Measurements from ENCODE around the gene ZNF618. TPM values are rescaled to one million over a fixed set of nuclear protein-coding genes. Genes with fewer than 3 reads are reported as not detected.

ZNF618 gene
- polyA plus RNA-seq, 3 donors: 0.53 to 1.9 (median 0.78) TPM

GRCh38 chr9:113915817-113916434 is 39.8 kb downstream of the ZNF618 start:
- Mint-ChIP-seq H3K27me3 (ENCODE audit: low read depth in 3 of 3) (no peaks in the 10 kb centered on the region), H3K36me3 (peaks cover 2 to 4% of the 10 kb centered on the region in 2 donors), H3K27ac (no peak overlapping the region), H3K4me3 (no peak overlapping the region), H3K9me3 (no peaks in the 10 kb centered on the region), H3K4me1 (no peaks in the 10 kb centered on the region)
- no peaks in the 10 kb centered on the region for H3K4me1 ChIP-seq (ENCODE audit: control insufficient read depth in 1 of 2, insufficient read depth in 2 of 2, low read length in 2 of 2)
- no peaks in the 10 kb centered on the region for H3K9me3 ChIP-seq (replicated peaks in 1 of 2; ENCODE audit: control insufficient read depth in 1 of 2, insufficient read depth in 1 of 2, low read length in 2 of 2)
- no peaks in the 10 kb centered on the region for H3K79me2 ChIP-seq (ENCODE audit: insufficient read depth, low read length)
- H3K36me3 ChIP-seq (replicated peaks in 1 of 2; ENCODE audit: control insufficient read depth in 1 of 2, insufficient read depth in 2 of 2, low read length in 2 of 2): no peaks in the 10 kb centered on the region
- H4K20me1 ChIP-seq (ENCODE audit: insufficient read depth, low read length): no peaks in the 10 kb centered on the region
- H3K27me3 ChIP-seq (ENCODE audit: control insufficient read depth in 2 of 2, insufficient read depth in 2 of 2, low read length in 2 of 2): no peaks in the 10 kb centered on the region
- no peak overlapping the region for H3K9ac ChIP-seq (ENCODE audit: insufficient read depth, low read length, poor library complexity, severe bottlenecking)
- H3K4me2 ChIP-seq (replicated peaks; ENCODE audit: extremely low read depth, low read length, poor library complexity, severe bottlenecking): no peak overlapping the region
- H2AFZ ChIP-seq (ENCODE audit: insufficient read depth, low read depth, low read length, poor library complexity, severe bottlenecking): no peak overlapping the region
- no peak for TF ChIP-seq CTCF (IDR thresholded peaks at IDR 0.05)
- WGBS (ENCODE audit: insufficient coverage): 100% methylated on average over 8 of the region's 9 CpGs
- intact Hi-C loops (cut with micrococcal nuclease): no loop called here
- H3K4me3 ChIP-seq (replicated peaks in 1 of 3; ENCODE audit: low read depth in 2 of 3, low read length in 3 of 3): no peak overlapping the region
- no peak overlapping the region for H3K27ac ChIP-seq (ENCODE audit: low read depth in 1 of 2, low read length in 2 of 2)
- no peak for DNase-seq

- Histone ChIP-seq H2AFZ (ENCODE audit: insufficient read depth, low read depth, low read length, poor library complexity, severe bottlenecking) (no peak overlapping the region), H3K36me3 (replicated peaks in 1 of 2; ENCODE audit: control insufficient read depth in 1 of 2, insufficient read depth in 2 of 2, low read length in 2 of 2) (no peaks in the 10 kb centered on the region), H3K9ac (ENCODE audit: insufficient read depth, low read length, poor library complexity, severe bottlenecking) (no peak overlapping the region), H3K4me1 (ENCODE audit: control insufficient read depth in 1 of 2, insufficient read depth in 2 of 2, low read length in 2 of 2) (no peaks in the 10 kb centered on the region), H3K4me3 (replicated peaks in 1 of 3; ENCODE audit: low read depth in 2 of 3, low read length in 3 of 3) (no peak overlapping the region), H4K20me1 (ENCODE audit: insufficient read depth, low read length) (no peaks in the 10 kb centered on the region), H3K4me2 (replicated peaks; ENCODE audit: extremely low read depth, low read length, poor library complexity, severe bottlenecking) (no peak overlapping the region), H3K79me2 (ENCODE audit: insufficient read depth, low read length) (no peaks in the 10 kb centered on the region), H3K27me3 (ENCODE audit: control insufficient read depth in 2 of 2, insufficient read depth in 2 of 2, low read length in 2 of 2) (no peaks in the 10 kb centered on the region), H3K27ac (ENCODE audit: low read depth in 1 of 2, low read length in 2 of 2) (no peak overlapping the region), H3K9me3 (replicated peaks in 1 of 2; ENCODE audit: control insufficient read depth in 1 of 2, insufficient read depth in 1 of 2, low read length in 2 of 2) (no peaks in the 10 kb centered on the region)
- TF ChIP-seq CTCF (IDR thresholded peaks at IDR 0.05): no peak
- H3K27me3 Mint-ChIP-seq (ENCODE audit: low read depth in 3 of 3): no peaks in the 10 kb centered on the region
- DNase-seq: no peak
- no peaks in the 10 kb centered on the region for H3K9me3 Mint-ChIP-seq
- peaks cover 2 to 4% of the 10 kb centered on the region in 2 donors for H3K36me3 Mint-ChIP-seq
- intact Hi-C loops (cut with micrococcal nuclease): no loop called here
- no peak overlapping the region for H3K4me3 Mint-ChIP-seq
- H3K4me1 Mint-ChIP-seq: peaks cover 2% of the 10 kb centered on the region
- WGBS (ENCODE audit: insufficient coverage): no CpG with 5 or more reads among the region's 2 CpGs
- H3K27ac Mint-ChIP-seq: no peak overlapping the region
These were observed 40.8 kb downstream of the ZNF618 start for GRCh38 chr9:113916931-113917330.

Data from CD14-positive monocyte (primary cell).